K562 (cell line): ENCODE results near the gene RPS6KA2. TPM values are rescaled to one million over a fixed set of nuclear protein-coding genes. Genes with fewer than 3 reads are reported as not detected.

Experiments used
- ATAC-seq: fragments of 200-7000 bp; cut with Tn5 transposase; 3 replicates; pipeline ENCODE4 v1.9.1; 2020; ENCODE audit warnings: moderate library complexity
- BruUV-seq: library from RNA; stranded (reverse); fragments of 400-500 nt; replicated peaks from 2 replicates; lab custom pipeline; 2021; lab: Mats Ljungman, UMichigan
- CTCF ChIA-PET: fragments of 300-600 bp; formaldehyde crosslinking; extraction: SDS; loops from one replicate; lab custom pipeline; 2021; ENCODE audit warnings: low intra/inter-chr PET ratio; lab: Yijun Ruan, JAX
- POLR2A ChIA-PET: fragments of 300-600, 350-650 bp; sonication (Branson Sonifier 250); formaldehyde crosslinking; extraction: SDS; loops from one replicate; lab custom pipeline; 2021; ENCODE audit warnings: antibody characterized with exemption, inconsistent platforms; lab: Yijun Ruan, JAX
- DNase-seq, 4 experiments: peaks; one replicate each; pipeline versions ENCODE4 v3.0.0 to v3.0.0-alpha.2; 2011 to 2018; ENCODE audit warnings: low spot score in 3 of 4, mixed read lengths in 3 of 4; ENCODE audit errors: extremely low read depth in 1 of 4
- FAIRE-seq: peaks from 2 replicates; lab custom pipeline; 2011; peaks lifted over from hg19 to GRCh38; lab: Jason Lieb, UNC
- H2AFZ ChIP-seq: 2 replicates; pipeline ENCODE4 v1.6.0; 2011; ENCODE audit warnings: low read depth, low read length, control low read depth, inconsistent platforms
- H3K27ac ChIP-seq: fragments of 200-600 bp; 3 replicates; pipeline ENCODE4 v1.8.0; 2011; ENCODE audit warnings: low read depth, mild to moderate bottlenecking, control low read depth, inconsistent platforms, low read length, moderate library complexity, mixed read lengths; ENCODE audit errors: extremely low read depth
- H3K27me3 ChIP-seq, 2 experiments: fragments of 300-600 bp in 1 of 2; 2 replicates in 1 of 2; 3 replicates in 1 of 2; pipeline versions ENCODE4 v1.6.0 to v1.8.0; 2011; ENCODE audit warnings: inconsistent platforms in 2 of 2, low read length in 2 of 2, mild to moderate bottlenecking in 1 of 2, mixed read lengths in 1 of 2, moderate library complexity in 1 of 2; ENCODE audit not compliant: control insufficient read depth in 2 of 2, insufficient read depth in 2 of 2
- H3K36me3 ChIP-seq: fragments of 300-600 bp; 3 replicates; pipeline ENCODE4 v1.8.0; 2011; ENCODE audit warnings: mild to moderate bottlenecking, low read length, inconsistent platforms; ENCODE audit not compliant: control insufficient read depth, insufficient read depth
- H3K4me1 ChIP-seq, 2 experiments: fragments of 200-600 bp in 1 of 2; replicated peaks in 1 of 2; 2 replicates in 1 of 2; 3 replicates in 1 of 2; pipeline versions ENCODE4 v1.5.1 to v1.8.0; 2011; ENCODE audit warnings: inconsistent platforms in 2 of 2, low read length in 2 of 2, mild to moderate bottlenecking in 1 of 2, mixed read lengths in 1 of 2, moderate library complexity in 1 of 2; ENCODE audit not compliant: control insufficient read depth in 2 of 2, insufficient read depth in 2 of 2
- H3K4me2 ChIP-seq: 2 replicates; pipeline ENCODE4 v1.6.1; 2011; ENCODE audit warnings: low read length, control low read depth, inconsistent platforms, mixed read lengths; ENCODE audit not compliant: insufficient read depth
- H3K4me3 ChIP-seq: fragments of 200-600 bp; sonication (generic), shearing (Covaris generic); 2 replicates; pipeline ENCODE4 v1.5.1; 2016; ENCODE audit warnings: control low read depth, inconsistent platforms
- H3K79me2 ChIP-seq: fragments of 200-600 bp; 3 replicates; pipeline ENCODE4 v1.8.0; 2011; ENCODE audit warnings: low read length, inconsistent platforms; ENCODE audit not compliant: control insufficient read depth, insufficient read depth
- H3K9ac ChIP-seq, 2 experiments: 2 replicates each; pipeline versions ENCODE4 v1.6.0 to v1.6.1; 2011; ENCODE audit warnings: low read depth in 2 of 2, low read length in 2 of 2, control low read depth in 1 of 2, inconsistent platforms in 1 of 2, mild to moderate bottlenecking in 1 of 2, mixed read lengths in 1 of 2; ENCODE audit not compliant: insufficient read depth in 1 of 2
- H3K9me1 ChIP-seq: one replicate; pipeline ENCODE4 v1.6.0; 2011; ENCODE audit warnings: inconsistent platforms, mild to moderate bottlenecking, low read length, moderate library complexity; ENCODE audit not compliant: control insufficient read depth, insufficient read depth
- H3K9me3 ChIP-seq: replicated peaks from 2 replicates; pipeline ENCODE4 v1.5.1; 2011; ENCODE audit warnings: low read depth, low read length, inconsistent platforms; ENCODE audit not compliant: control insufficient read depth, insufficient read depth
- H4K20me1 ChIP-seq: replicated peaks from 2 replicates; pipeline ENCODE4 v1.6.1; 2011; ENCODE audit warnings: low read length, inconsistent platforms, mixed read lengths; ENCODE audit not compliant: control insufficient read depth, insufficient read depth
- CBFA2T2 ChIP-seq: fragments of 450-650 bp; conservative IDR thresholded peaks from 2 replicates; pipeline ENCODE4 v1.6.1; 2017; ENCODE audit warnings: mild to moderate bottlenecking
- CTCF ChIP-seq, 3 experiments: IDR thresholded peaks in 2 of 3; conservative IDR thresholded peaks in 1 of 3; 2 replicates each; pipeline ENCODE4 v1.5.1; 2011 to 2012; ENCODE audit warnings: low read length in 3 of 3, mild to moderate bottlenecking in 3 of 3, control low read depth in 2 of 3, improper control_type of control experiment in 1 of 3, inconsistent platforms in 1 of 3, low read depth in 1 of 3, mixed read lengths in 1 of 3, moderate library complexity in 1 of 3; ENCODE audit not compliant: insufficient read depth in 2 of 3
- NFRKB ChIP-seq: fragments of 450-650 bp; IDR thresholded peaks from 2 replicates; pipeline ENCODE4 v1.6.1; 2016; ENCODE audit warnings: low read depth
- PYGO2 ChIP-seq: fragments of 450-650 bp; IDR thresholded peaks from 2 replicates; pipeline ENCODE4 v1.6.1; 2016; ENCODE audit warnings: mild to moderate bottlenecking, missing genetic modification characterization, moderate library complexity, missing compliant biosample characterization
- RAD51 ChIP-seq: fragments of 450-650 bp; IDR thresholded peaks from 2 replicates; pipeline ENCODE4 v1.7.1; 2016; ENCODE audit warnings: low read depth, mild to moderate bottlenecking, borderline replicate concordance
- TFE3 ChIP-seq: fragments of 450-650 bp; formaldehyde crosslinking; IDR thresholded peaks from 2 replicates; pipeline ENCODE4 v1.4.0; 2020; ENCODE audit warnings: mild to moderate bottlenecking, mixed read lengths
- USF1 ChIP-seq: sonication (generic); formaldehyde crosslinking; IDR thresholded peaks from 2 replicates; pipeline ENCODE4 v1.9.0; 2022; ENCODE audit warnings: mild to moderate bottlenecking, missing genetic modification reagents
- USF2 ChIP-seq: sonication (generic); formaldehyde crosslinking; IDR thresholded peaks from 2 replicates; pipeline ENCODE4 v1.5.0; 2020; ENCODE audit warnings: missing genetic modification reagents
- ZC3H4 ChIP-seq: sonication (generic); formaldehyde crosslinking; IDR thresholded peaks from 2 replicates; pipeline ENCODE4 v1.9.0; 2021; ENCODE audit warnings: missing genetic modification reagents, borderline replicate concordance
- ZNF740 ChIP-seq, 3 experiments: fragments of 200-800 bp in 1 of 3; sonication (Bioruptor generic) in 1 of 3; sonication (generic) in 1 of 3; formaldehyde crosslinking in 1 of 3; IDR thresholded peaks; 2 replicates each; pipeline versions ENCODE4 v1.6.1 to v1.8.0; 2016 to 2022; ENCODE audit warnings: mild to moderate bottlenecking in 2 of 3, missing compliant biosample characterization in 2 of 3, missing genetic modification characterization in 2 of 3, missing genetic modification reagents in 1 of 3
- WGBS: fragments of 100-300 bp; shearing (Covaris generic); methylation state at CpG from one replicate; pipeline ENCODE4 v1.1.6; 2016; ENCODE audit warnings: low coverage, mixed read lengths; ENCODE audit not compliant: insufficient coverage; ENCODE audit errors: missing lambda C conversion rate; 5-methylcytosine and 5-hydroxymethylcytosine counted together
- in situ Hi-C: fragments of 300-500 bp; cut with MboI; formaldehyde crosslinking; loops from 4 replicates; pipeline ENCODE4 v1.15.0; 2018; ENCODE audit warnings: inconsistent platforms, mixed read lengths
- intact Hi-C: fragments of 100-400 bp; cut with micrococcal nuclease; formaldehyde crosslinking; loops from 2 replicates; pipeline ENCODE4 v1.14.2; 2022
- polyA plus RNA-seq, 8 experiments: library from polyadenylated mRNA; depleted of rRNA in 4 of 8; stranded (reverse) in 5 of 8; unstranded in 3 of 8; fragments of >200 nt; fragmentation: Nextera tagmentation in 2 of 8; fragmentation: Illumina TruSeq in 1 of 8; extraction: Ambion mirVana in 2 of 8; extraction: Trizol in 1 of 8; gene quantifications; 2 replicates each; pipeline versions ENCODE4 v1.2.1 to v1.2.3, GENCODE V29; 2011 to 2014; ENCODE audit warnings: inconsistent platforms in 1 of 8, missing spikeins in 1 of 8
- total RNA-seq, 7 experiments: library from RNA; depleted of rRNA in 6 of 7; stranded (reverse); fragments of >200 nt in 6 of 7; fragmentation: Illumina TruSeq in 2 of 7; extraction: Trizol in 2 of 7; gene quantifications; 2 replicates each; pipeline versions ENCODE4 v1.2.1 to v1.2.3, GENCODE V29; 2011 to 2021; ENCODE audit warnings: low replicate concordance in 1 of 7

The RPS6KA2 gene
- total and polyA plus RNA-seq, 9 of the 15 experiments (the other 6 are each of a cell fraction or from before 2014, with no cell fraction given): 0.29 to 1.00 (median 0.53) TPM

- no peak for TF ChIP-seq PYGO2 (tag)
- TF ChIP-seq, all 486 proteins: peak for 0
These were observed 213.5 kb downstream of the RPS6KA2 start (continued) for GRCh38 chr6:166413491-166413951.

- no TSS peak for BruUV-seq
- intact Hi-C loops: no loop called here
- POLR2A ChIA-PET: interaction anchor here (0.5 to 0.6 kb wide), 2 partner anchors 11 to 111 kb away, joined by 3 read pairs; no protein-coding TSS in a partner anchor
- no peak overlapping the region for H3K9ac ChIP-seq
- WGBS: 4% methylated on average over 13 of the region's 13 CpGs
- peaks cover 0 to 11% of the 10 kb centered on the region in 2 experiments; a peak in 1 of 5 replicates for H3K4me1 ChIP-seq
- FAIRE-seq: no peak
- no peaks in the 10 kb centered on the region for H3K36me3 ChIP-seq
- no peak overlapping the region for H3K4me3 ChIP-seq
- H3K9me1 ChIP-seq: no peaks in the 10 kb centered on the region
- H3K9me3 ChIP-seq: no peaks in the 10 kb centered on the region
- DNase-seq: peak in 1 of 4 experiments; percentile 30
- H2AFZ ChIP-seq: no peak overlapping the region
- H4K20me1 ChIP-seq: peaks cover 5% of the 10 kb centered on the region; the same call in 1 of the 2 replicates
- no peaks in the 10 kb centered on the region for H3K79me2 ChIP-seq
- H3K4me2 ChIP-seq: no peak overlapping the region
- in situ Hi-C loops: no loop called here
- peaks cover 41 to 73% of the 10 kb centered on the region in 2 experiments for H3K27me3 ChIP-seq
- no peak overlapping the region for H3K27ac ChIP-seq
- peak; percentile 80 for TF ChIP-seq RAD51
- peak; percentile 67; the same call in 1 of the 2 replicates for TF ChIP-seq ZNF740 (CRISPR knock-in tag; IDR thresholded peaks at IDR 0.05)
- no peak for TF ChIP-seq ZNF740 (tag; IDR thresholded peaks at IDR 0.05)
- TF ChIP-seq USF2: peak; percentile 55
- TF ChIP-seq NFRKB: no peak
- peak; percentile 40 for TF ChIP-seq CBFA2T2
- TF ChIP-seq CTCF (IDR thresholded peaks at IDR 0.05 in 2 of 3, conservative IDR thresholded peaks at IDR 0.05 in 1 of 3; ENCODE audit: insufficient read depth in 2 of 3, low read depth in 1 of 3, low read length in 3 of 3): peak; percentile 30 to 38 (median 35); a peak in 3 of 6 replicates
- peak; percentile 68 for TF ChIP-seq USF1 (CRISPR knock-in tag)
- peak; percentile 87 for TF ChIP-seq TFE3
- no peak for TF ChIP-seq ZC3H4 (CRISPR knock-in tag)
- TF ChIP-seq, all 486 proteins: peak for 7
- CTCF ChIA-PET: no interaction called here
- peak; percentile 83 for ATAC-seq
These were observed 214.1 kb downstream of the RPS6KA2 start for GRCh38 chr6:166412911-166413384.
